Neuronal stem cell (in vitro differentiated cells): ENCODE measurements around the gene PSMB3.

ENCODE experiments used
- DNase-seq: peaks from one replicate; pipeline ENCODE4 v3.0.0-alpha.2; 2013; ENCODE audit warnings: low spot score
- H2AFZ ChIP-seq: one replicate; pipeline ENCODE4 v1.6.1; 2013; ENCODE audit warnings: mild to moderate bottlenecking, low read length, inconsistent platforms
- H2AK5ac ChIP-seq: 2 replicates; pipeline ENCODE4 v1.6.1; 2013; ENCODE audit warnings: low read depth, mild to moderate bottlenecking, inconsistent platforms, low read length, moderate library complexity, mixed read lengths
- H2BK120ac ChIP-seq: 2 replicates; pipeline ENCODE4 v1.6.1; 2013; ENCODE audit warnings: low read depth, mild to moderate bottlenecking, inconsistent platforms, low read length, moderate library complexity, mixed read lengths
- H2BK12ac ChIP-seq: one replicate; pipeline ENCODE4 v1.6.1; 2013; ENCODE audit warnings: low read length, inconsistent platforms
- H2BK15ac ChIP-seq: 2 replicates; pipeline ENCODE4 v1.6.1; 2013; ENCODE audit warnings: mild to moderate bottlenecking, low read length, inconsistent platforms, mixed read lengths
- H2BK5ac ChIP-seq: one replicate; pipeline ENCODE4 v1.6.1; 2013; ENCODE audit warnings: inconsistent platforms, mild to moderate bottlenecking, low read length, moderate library complexity
- H3K14ac ChIP-seq: one replicate; pipeline ENCODE4 v1.6.1; 2013; ENCODE audit warnings: low read length, inconsistent platforms
- H3K18ac ChIP-seq: 2 replicates; pipeline ENCODE4 v1.6.1; 2013; ENCODE audit warnings: low read length, inconsistent platforms
- H3K23ac ChIP-seq: 2 replicates; pipeline ENCODE4 v1.6.1; 2013; ENCODE audit warnings: low read depth, mild to moderate bottlenecking, mixed read lengths, low read length, inconsistent platforms; ENCODE audit not compliant: poor library complexity
- H3K27ac ChIP-seq: replicated peaks from 3 replicates; pipeline ENCODE4 v1.5.1; 2013; ENCODE audit warnings: low read length, inconsistent platforms
- H3K27me3 ChIP-seq, 3 experiments: 2 replicates each; pipeline ENCODE4 v1.6.1; 2013; ENCODE audit warnings: low read length in 3 of 3, mild to moderate bottlenecking in 2 of 3, inconsistent platforms in 1 of 3, low read depth in 1 of 3, mixed read lengths in 1 of 3, moderate library complexity in 1 of 3; ENCODE audit not compliant: control insufficient read depth in 3 of 3, insufficient read depth in 3 of 3
- H3K36me3 ChIP-seq, 2 donors: replicated peaks in 1 of 2; 2 replicates each; pipeline ENCODE4 v1.6.1; 2013; ENCODE audit warnings: low read length in 2 of 2; ENCODE audit not compliant: control insufficient read depth in 2 of 2, insufficient read depth in 2 of 2
- H3K4ac ChIP-seq: 2 replicates; pipeline ENCODE4 v1.6.1; 2013; ENCODE audit warnings: inconsistent platforms, mild to moderate bottlenecking, low read length, moderate library complexity
- H3K4me1 ChIP-seq, 2 donors: 1 replicate in 1 of 2; 2 replicates in 1 of 2; pipeline ENCODE4 v1.6.1; 2013; ENCODE audit warnings: low read length in 2 of 2, low read depth in 1 of 2; ENCODE audit not compliant: control insufficient read depth in 2 of 2, insufficient read depth in 1 of 2
- H3K4me2 ChIP-seq: one replicate; pipeline ENCODE4 v1.6.1; 2013; ENCODE audit warnings: mild to moderate bottlenecking, low read length, inconsistent platforms; ENCODE audit not compliant: insufficient read depth, poor library complexity, severe bottlenecking
- H3K4me3 ChIP-seq, 2 donors: 2 replicates each; pipeline ENCODE4 v1.5.1; 2013; ENCODE audit warnings: low read length in 2 of 2, mild to moderate bottlenecking in 2 of 2, inconsistent platforms in 1 of 2, moderate library complexity in 1 of 2
- H3K79me1 ChIP-seq: one replicate; pipeline ENCODE4 v1.6.1; 2013; ENCODE audit warnings: low read depth, mild to moderate bottlenecking, inconsistent platforms, low read length, moderate library complexity
- H3K9ac ChIP-seq: one replicate; pipeline ENCODE4 v1.6.1; 2013; ENCODE audit warnings: mild to moderate bottlenecking, low read depth, low read length, inconsistent platforms; ENCODE audit not compliant: poor library complexity
- H3K9me3 ChIP-seq, 2 donors: replicated peaks in 1 of 2; 2 replicates each; pipeline versions ENCODE3 to v1.6.1; 2013; ENCODE audit warnings: low read length in 2 of 2, mild to moderate bottlenecking in 2 of 2, inconsistent platforms in 1 of 2, low read depth in 1 of 2, mixed read lengths in 1 of 2, moderate library complexity in 1 of 2; ENCODE audit not compliant: control insufficient read depth in 2 of 2, insufficient read depth in 1 of 2
- H4K8ac ChIP-seq: one replicate; pipeline ENCODE4 v1.6.1; 2013; ENCODE audit warnings: low read depth, mild to moderate bottlenecking, inconsistent platforms, low read length, moderate library complexity
- H4K91ac ChIP-seq: one replicate; pipeline ENCODE4 v1.6.1; 2013; ENCODE audit warnings: low read length, low read depth, mild to moderate bottlenecking, inconsistent platforms; ENCODE audit not compliant: poor library complexity
- WGBS, 2 donors: extraction: QIAGEN DNeasy Blood & Tissue Kit; methylation state at CpG; one replicate each; pipeline ENCODE4 v1.1.7; 2013; ENCODE audit warnings: missing lambda C conversion rate in 2 of 2, mixed read lengths in 1 of 2; ENCODE audit not compliant: insufficient read length in 2 of 2, insufficient replicate concordance in 1 of 2; ENCODE audit errors: extremely low coverage in 2 of 2; 5-methylcytosine and 5-hydroxymethylcytosine counted together

The PSMB3 gene

GRCh38 chr17:38798614-38799500 is 46.3 kb downstream of the PSMB3 start:
- H3K4ac ChIP-seq: peak overlapping the region; percentile 5
- H2BK5ac ChIP-seq: peak overlapping the region; percentile 93
- peaks cover 10 to 64% of the 10 kb centered on the region in 2 donors for H3K36me3 ChIP-seq
- DNase-seq: peak; percentile 17
- peak overlapping the region; percentile 93 for H2AFZ ChIP-seq
- peak overlapping the region; percentile 80 for H3K27ac ChIP-seq
- H3K79me1 ChIP-seq: peaks cover 7% of the 10 kb centered on the region
- H3K27me3 ChIP-seq: no peaks in the 10 kb centered on the region
- H2BK12ac ChIP-seq: no peak overlapping the region
- peak overlapping the region; percentile 88 to 98 for H3K4me3 ChIP-seq
- H2BK120ac ChIP-seq: no peak overlapping the region
- H4K91ac ChIP-seq: peak overlapping the region; percentile 76
- no peak overlapping the region for H4K8ac ChIP-seq
- H3K9ac ChIP-seq: peak overlapping the region; percentile 99
- peak overlapping the region; percentile 94 for H3K14ac ChIP-seq
- peaks cover 10 to 14% of the 10 kb centered on the region in 2 donors for H3K4me1 ChIP-seq
- H2AK5ac ChIP-seq: peak overlapping the region; percentile 96
- no peaks in the 10 kb centered on the region for H3K9me3 ChIP-seq
- H3K18ac ChIP-seq: peak overlapping the region; percentile 98
- peak overlapping the region; percentile 69 for H3K4me2 ChIP-seq
- peak overlapping the region; percentile 78 for H2BK15ac ChIP-seq
- peak overlapping the region; percentile 78 for H3K23ac ChIP-seq
- no CpG with 5 or more reads among the region's 53 CpGs for WGBS, 2 donors

- Histone ChIP-seq H2AFZ (peak within 1 kb of the TSS; percentile 93), H3K23ac (peak within 1 kb of the TSS; percentile 95), H3K9me3 (no peaks in the 10 kb centered on the region), H2BK5ac (peak within 1 kb of the TSS; percentile 93), H2AK5ac (peak within 1 kb of the TSS; percentile 96), H3K9ac (peak within 1 kb of the TSS; percentile 99), H3K27me3 (no peaks in the 10 kb centered on the region), H2BK15ac (peak within 1 kb of the TSS; percentile 78), H3K79me1 (peaks cover 7% of the 10 kb centered on the region), H4K91ac (peak within 1 kb of the TSS; percentile 93), H3K4ac (peak within 1 kb of the TSS; percentile 60), H4K8ac (no peak within 1 kb of the TSS), H3K4me2 (peak within 1 kb of the TSS; percentile 69), H3K36me3 (peaks cover 10 to 67% of the 10 kb centered on the region in 2 donors), H3K4me3 (peak within 1 kb of the TSS; percentile 95 to 98), H3K18ac (peak within 1 kb of the TSS; percentile 100), H3K27ac (peak within 1 kb of the TSS; percentile 97), H3K4me1 (peaks cover 10 to 14% of the 10 kb centered on the region in 2 donors), H3K14ac (peak within 1 kb of the TSS; percentile 94), H2BK120ac (peak within 1 kb of the TSS; percentile 88), H2BK12ac (no peak within 1 kb of the TSS)
- peak; percentile 98 for DNase-seq
- no CpG with 5 or more reads among the region's 76 CpGs for WGBS, 2 donors
Observed at GRCh38 chr17:38799501-38800236, 47.1 kb downstream of the PSMB3 start, which contains the start of gene PIP4K2B. Gene PIP4K2B (minus strand): TSS chr17:38799556. CDS start chr17:38799424, 132 bp downstream.

DNA sequence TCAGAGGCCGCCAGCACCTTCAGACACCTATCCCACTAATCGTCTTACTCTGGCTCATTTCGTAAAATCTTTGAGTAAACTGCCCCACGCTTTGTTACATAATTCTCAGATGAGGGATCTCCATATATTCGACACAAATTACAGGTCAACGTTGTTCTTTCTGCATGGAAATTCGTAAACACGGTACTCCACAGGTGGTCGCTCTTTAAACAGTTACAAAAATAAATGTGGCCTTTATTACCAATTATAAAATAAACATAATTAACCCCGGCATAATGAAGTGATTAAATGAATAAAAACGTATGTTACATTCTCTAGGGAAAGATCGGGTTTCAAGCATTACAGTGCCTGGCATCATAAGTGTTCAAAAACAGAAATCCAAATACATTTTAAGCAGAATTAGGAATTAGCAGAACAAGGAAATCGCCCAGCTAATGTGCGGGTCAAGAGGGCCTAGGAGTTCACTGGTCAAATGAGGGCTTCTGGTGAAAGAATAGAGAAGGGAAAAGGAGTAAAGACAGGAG is 47.8 kb downstream of the PSMB3 start:
- Histone ChIP-seq H3K9ac (no peak overlapping the region), H3K14ac (no peak overlapping the region), H3K18ac (no peak overlapping the region), H2BK120ac (no peak overlapping the region), H3K4me3 (peak overlapping the region in 1 of 2 donors; percentile 98), H3K36me3 (peaks cover 9 to 68% of the 10 kb centered on the region in 2 donors), H2BK15ac (no peak overlapping the region), H3K23ac (no peak overlapping the region), H3K79me1 (peaks cover 7% of the 10 kb centered on the region), H2BK5ac (no peak overlapping the region), H2BK12ac (no peak overlapping the region), H3K4me1 (peaks cover 10 to 14% of the 10 kb centered on the region in 2 donors), H3K4ac (no peak overlapping the region), H4K8ac (no peak overlapping the region), H3K9me3 (no peaks in the 10 kb centered on the region), H3K27me3 (no peaks in the 10 kb centered on the region), H3K4me2 (peak overlapping the region; percentile 58), H4K91ac (no peak overlapping the region), H2AFZ (peak overlapping the region; percentile 92), H2AK5ac (no peak overlapping the region), H3K27ac (peak overlapping the region; percentile 64)
- DNase-seq: no peak
- no CpG with 5 or more reads among the region's 14 CpGs for WGBS, 2 donors
